DMS53 treated with DMSO at 0.1 percent for 48 hours (cell line): Measurements from ENCODE around the gene KCNJ4.
"Not testable (repeated sequence)": the region's sequence is repeated elsewhere in the genome, so short reads cannot be mapped to it uniquely, and the experiment has no call there.

Experiments
- DNase-seq: peaks from one replicate; lab custom pipeline; 2025; ENCODE audit not compliant: unreplicated experiment; lab: John Stamatoyannopoulos, UW

Gene KCNJ4

GRCh38 chr22:38471237-38471636 is 16.2 kb upstream of the KCNJ4 start:
- DNase-seq, result no peak

- not testable (repeated sequence) for DNase-seq
These were observed 15.2 kb upstream of the KCNJ4 start for GRCh38 chr22:38470179-38470578.

- no peak for DNase-seq
These were observed 14.3 kb upstream of the KCNJ4 start for GRCh38 chr22:38469306-38469781.

- DNase-seq, result no peak
These were observed 13.7 kb upstream of the KCNJ4 start for GRCh38 chr22:38468443-38469305.

- DNase-seq, result peak; percentile 24
These were observed 13.0 kb upstream of the KCNJ4 start, which contains the start of gene KDELR3 for GRCh38 chr22:38467904-38468442. Gene KDELR3 (plus strand): TSS chr22:38468096. CDS start chr22:38468234, 138 bp downstream.

- DNase-seq, result no peak
These were observed 12.5 kb upstream of the KCNJ4 start for GRCh38 chr22:38467438-38467903.

GRCh38 chr22:38465673-38466490 is 10.9 kb upstream of the KCNJ4 start:
- no peak for DNase-seq

GRCh38 chr22:38464992-38465672 is 10.1 kb upstream of the KCNJ4 start:
- no peak for DNase-seq

GRCh38 chr22:38462960-38463784 is 8.2 kb upstream of the KCNJ4 start:
- no peak for DNase-seq

GRCh38 chr22:38461414-38462081 is 6.5 kb upstream of the KCNJ4 start:
- DNase-seq, result peak; percentile 74

- no peak for DNase-seq
These were observed 6.0 kb upstream of the KCNJ4 start for GRCh38 chr22:38461057-38461413.

- DNase-seq, result no peak
These were observed 5.4 kb upstream of the KCNJ4 start for GRCh38 chr22:38460426-38460840.

GRCh38 chr22:38456841-38457699 is 2.1 kb upstream of the KCNJ4 start:
- no peak for DNase-seq

GRCh38 chr22:38456272-38456835 is 1.4 kb upstream of the KCNJ4 start:
- no peak for DNase-seq

- DNase-seq, result no peak
These were observed 702 bp upstream of the KCNJ4 start for GRCh38 chr22:38455530-38456271.

GRCh38 chr22:38454353-38455075 is 485 bp downstream of the KCNJ4 start:
- DNase-seq, result no peak

- DNase-seq, result no peak
These were observed 1.0 kb downstream of the KCNJ4 start for GRCh38 chr22:38453996-38454352.
